Measurements from ENCODE around the gene TBX1.

The TBX1 gene

GRCh38 chr22:19734837-19735382 lies 25.7 kb upstream of the TBX1 start:
- Mint-ChIP-seq H3K4me1 (peaks cover 15% of the 10 kb centered on the region), H3K27ac (no peak overlapping the region), H3K36me3 (ENCODE audit: low read depth) (no peaks in the 10 kb centered on the region), H3K27me3 (ENCODE audit: low read depth) (peaks cover 60% of the 10 kb centered on the region), H3K9me3 (no peaks in the 10 kb centered on the region), H3K4me3 (no peak overlapping the region)
- no peak for TF ChIP-seq CTCF (IDR thresholded peaks at IDR 0.05; ENCODE audit: unreplicated experiment in 3 of 3)

- H3K27me3 Mint-ChIP-seq (ENCODE audit: low read depth): peaks cover 55% of the 10 kb centered on the region
- H3K4me3 Mint-ChIP-seq: peak overlapping the region in 1 of 3 experiments; percentile 11
- H3K4me1 Mint-ChIP-seq: peaks cover 20% of the 10 kb centered on the region
- no peak overlapping the region for H3K27ac Mint-ChIP-seq
- no peaks in the 10 kb centered on the region for H3K9me3 Mint-ChIP-seq
- no peaks in the 10 kb centered on the region for H3K36me3 Mint-ChIP-seq (ENCODE audit: low read depth)
- TF ChIP-seq CTCF (IDR thresholded peaks at IDR 0.05; ENCODE audit: unreplicated experiment in 3 of 3): no peak
These were observed 24.7 kb upstream of the TBX1 start for GRCh38 chr22:19735665-19736510.

GRCh38 chr22:19737846-19738663 lies 22.5 kb upstream of the TBX1 start:
- TF ChIP-seq CTCF (IDR thresholded peaks at IDR 0.05; ENCODE audit: unreplicated experiment in 3 of 3): no peak
- Mint-ChIP-seq H3K9me3 (no peaks in the 10 kb centered on the region), H3K27ac (no peak overlapping the region), H3K4me1 (peaks cover 20% of the 10 kb centered on the region), H3K4me3 (no peak overlapping the region), H3K36me3 (ENCODE audit: low read depth) (no peaks in the 10 kb centered on the region), H3K27me3 (ENCODE audit: low read depth) (peaks cover 49% of the 10 kb centered on the region)

GRCh38 chr22:19738664-19739447 lies 21.7 kb upstream of the TBX1 start:
- peaks cover 42% of the 10 kb centered on the region for H3K27me3 Mint-ChIP-seq (ENCODE audit: low read depth)
- no peaks in the 10 kb centered on the region for H3K36me3 Mint-ChIP-seq (ENCODE audit: low read depth)
- no peak overlapping the region for H3K4me3 Mint-ChIP-seq
- no peak for TF ChIP-seq CTCF (IDR thresholded peaks at IDR 0.05; ENCODE audit: unreplicated experiment in 3 of 3)
- no peaks in the 10 kb centered on the region for H3K9me3 Mint-ChIP-seq
- H3K27ac Mint-ChIP-seq: no peak overlapping the region
- H3K4me1 Mint-ChIP-seq: peaks cover 18% of the 10 kb centered on the region

- H3K36me3 Mint-ChIP-seq (ENCODE audit: low read depth): no peaks in the 10 kb centered on the region
- H3K27me3 Mint-ChIP-seq (ENCODE audit: low read depth): peaks cover 36% of the 10 kb centered on the region
These were observed 21.1 kb upstream of the TBX1 start for GRCh38 chr22:19739448-19739895.

More at GRCh38 chr22:19739448-19739895, 21.1 kb upstream of the TBX1 start:
- no peak for TF ChIP-seq CTCF (IDR thresholded peaks at IDR 0.05; ENCODE audit: unreplicated experiment in 3 of 3)
- Mint-ChIP-seq H3K4me3 (no peak overlapping the region), H3K27ac (no peak overlapping the region), H3K9me3 (no peaks in the 10 kb centered on the region), H3K4me1 (peaks cover 18% of the 10 kb centered on the region)
